Neutrophil (primary cell): Measurements from ENCODE around the gene CARM1.

Source experiments
- H3K27ac ChIP-seq: fragments of 200-600 bp; sonication (generic); 2 replicates; pipeline ENCODE4 v1.5.1; 2016; ENCODE audit warnings: mild to moderate bottlenecking, moderate library complexity
- H3K27me3 ChIP-seq: fragments of 200-600 bp; sonication (generic); 2 replicates; pipeline ENCODE4 v1.6.0; 2016; ENCODE audit warnings: mild to moderate bottlenecking
- H3K36me3 ChIP-seq: fragments of 200-600 bp; sonication (generic); 2 replicates; pipeline ENCODE4 v1.5.1; 2017
- H3K4me1 ChIP-seq, 2 experiments: fragments of 200-600 bp in 1 of 2; sonication (generic) in 1 of 2; 1 replicate in 1 of 2; 2 replicates in 1 of 2; pipeline versions ENCODE4 v1.5.1 to v1.6.1; 2013 to 2016; ENCODE audit warnings: low read depth in 1 of 2, low read length in 1 of 2, mild to moderate bottlenecking in 1 of 2, moderate library complexity in 1 of 2; ENCODE audit not compliant: control insufficient read depth in 1 of 2, insufficient read depth in 1 of 2
- H3K4me3 ChIP-seq, 2 experiments: fragments of 200-600 bp in 1 of 2; sonication (generic) in 1 of 2; 1 replicate in 1 of 2; 2 replicates in 1 of 2; pipeline ENCODE4 v1.5.1; 2013 to 2016; ENCODE audit warnings: low read depth in 1 of 2, low read length in 1 of 2, mild to moderate bottlenecking in 1 of 2, moderate library complexity in 1 of 2
- H3K9me3 ChIP-seq: fragments of 200-600 bp; sonication (generic); 2 replicates; pipeline ENCODE4 v1.5.1; 2016
- TF ChIP-seq, protein P1 (sequence below): fragments of 200-600 bp; sonication (generic); IDR thresholded peaks from 2 replicates; pipeline ENCODE4 v1.5.1; 2016; ENCODE audit warnings: antibody characterized with exemption

The CARM1 gene

GRCh38 chr19:10829967-10830366 lies 41.4 kb upstream of the CARM1 start:
- Histone ChIP-seq H3K4me1 (no peaks in the 10 kb centered on the region), H3K9me3 (no peaks in the 10 kb centered on the region), H3K27me3 (no peaks in the 10 kb centered on the region), H3K4me3 (no peak overlapping the region), H3K27ac (no peak overlapping the region), H3K36me3 (peaks cover 94% of the 10 kb centered on the region)
- TF ChIP-seq, protein P1, sequence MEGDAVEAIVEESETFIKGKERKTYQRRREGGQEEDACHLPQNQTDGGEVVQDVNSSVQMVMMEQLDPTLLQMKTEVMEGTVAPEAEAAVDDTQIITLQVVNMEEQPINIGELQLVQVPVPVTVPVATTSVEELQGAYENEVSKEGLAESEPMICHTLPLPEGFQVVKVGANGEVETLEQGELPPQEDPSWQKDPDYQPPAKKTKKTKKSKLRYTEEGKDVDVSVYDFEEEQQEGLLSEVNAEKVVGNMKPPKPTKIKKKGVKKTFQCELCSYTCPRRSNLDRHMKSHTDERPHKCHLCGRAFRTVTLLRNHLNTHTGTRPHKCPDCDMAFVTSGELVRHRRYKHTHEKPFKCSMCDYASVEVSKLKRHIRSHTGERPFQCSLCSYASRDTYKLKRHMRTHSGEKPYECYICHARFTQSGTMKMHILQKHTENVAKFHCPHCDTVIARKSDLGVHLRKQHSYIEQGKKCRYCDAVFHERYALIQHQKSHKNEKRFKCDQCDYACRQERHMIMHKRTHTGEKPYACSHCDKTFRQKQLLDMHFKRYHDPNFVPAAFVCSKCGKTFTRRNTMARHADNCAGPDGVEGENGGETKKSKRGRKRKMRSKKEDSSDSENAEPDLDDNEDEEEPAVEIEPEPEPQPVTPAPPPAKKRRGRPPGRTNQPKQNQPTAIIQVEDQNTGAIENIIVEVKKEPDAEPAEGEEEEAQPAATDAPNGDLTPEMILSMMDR: no peak

GRCh38 chr19:10830370-10830769 lies 41.0 kb upstream of the CARM1 start:
- H3K27ac ChIP-seq: peak overlapping the region; percentile 15
- no peak overlapping the region for H3K4me3 ChIP-seq
- peaks cover 94% of the 10 kb centered on the region for H3K36me3 ChIP-seq
- H3K27me3 ChIP-seq: no peaks in the 10 kb centered on the region
- no peaks in the 10 kb centered on the region for H3K9me3 ChIP-seq
- TF ChIP-seq, protein P1: no peak
- H3K4me1 ChIP-seq: peaks cover 0 to 3% of the 10 kb centered on the region in 2 experiments

DNA sequence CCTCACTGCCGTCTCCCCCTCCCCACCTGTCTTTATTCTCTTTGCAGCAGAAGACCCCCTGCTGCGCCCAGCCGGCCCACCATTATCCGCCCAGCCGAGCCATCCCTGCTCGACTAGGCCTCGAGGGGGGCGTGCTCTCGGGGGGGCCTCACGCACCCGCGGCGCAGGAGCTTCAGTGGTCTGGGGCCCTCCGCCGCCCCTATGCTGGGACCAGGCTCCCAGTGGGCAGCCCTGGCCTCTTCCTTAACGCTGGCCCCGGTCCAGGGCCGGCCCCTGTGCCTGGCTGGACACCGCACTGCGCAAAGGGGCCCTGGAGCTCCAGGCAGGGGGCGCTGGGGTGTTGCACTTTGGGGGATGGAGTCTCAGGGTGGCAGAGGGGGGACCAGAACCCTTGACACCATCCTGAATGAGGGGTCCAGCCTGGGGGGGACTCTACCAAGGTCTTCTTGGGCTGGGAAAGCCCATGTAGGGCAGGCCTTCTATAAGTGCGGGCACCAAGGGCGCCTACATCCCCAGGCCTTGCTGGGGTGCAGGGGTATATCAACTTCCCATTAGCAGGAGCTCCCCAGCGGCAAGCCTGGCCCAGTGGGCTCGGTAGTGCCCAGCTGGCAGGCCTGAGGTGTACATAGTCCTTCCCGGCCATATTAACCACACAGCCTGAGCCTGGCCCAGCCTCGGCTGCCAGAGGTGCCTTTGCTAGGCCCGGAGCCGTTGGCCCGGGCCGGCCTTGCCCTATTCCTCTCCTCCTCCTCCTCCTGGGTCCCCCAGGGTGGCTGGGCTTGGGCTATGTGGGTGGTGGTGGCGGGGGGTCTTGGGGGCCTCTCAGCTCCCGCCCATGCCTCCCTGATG lies 40.2 kb upstream of the CARM1 start:
- Histone ChIP-seq H3K27me3 (no peaks in the 10 kb centered on the region), H3K27ac (peak overlapping the region; percentile 48), H3K4me3 (no peak overlapping the region), H3K9me3 (no peaks in the 10 kb centered on the region), H3K36me3 (peaks cover 87% of the 10 kb centered on the region), H3K4me1 (peaks cover 0 to 6% of the 10 kb centered on the region in 2 experiments)
- TF ChIP-seq, protein P1: no peak

DNA sequence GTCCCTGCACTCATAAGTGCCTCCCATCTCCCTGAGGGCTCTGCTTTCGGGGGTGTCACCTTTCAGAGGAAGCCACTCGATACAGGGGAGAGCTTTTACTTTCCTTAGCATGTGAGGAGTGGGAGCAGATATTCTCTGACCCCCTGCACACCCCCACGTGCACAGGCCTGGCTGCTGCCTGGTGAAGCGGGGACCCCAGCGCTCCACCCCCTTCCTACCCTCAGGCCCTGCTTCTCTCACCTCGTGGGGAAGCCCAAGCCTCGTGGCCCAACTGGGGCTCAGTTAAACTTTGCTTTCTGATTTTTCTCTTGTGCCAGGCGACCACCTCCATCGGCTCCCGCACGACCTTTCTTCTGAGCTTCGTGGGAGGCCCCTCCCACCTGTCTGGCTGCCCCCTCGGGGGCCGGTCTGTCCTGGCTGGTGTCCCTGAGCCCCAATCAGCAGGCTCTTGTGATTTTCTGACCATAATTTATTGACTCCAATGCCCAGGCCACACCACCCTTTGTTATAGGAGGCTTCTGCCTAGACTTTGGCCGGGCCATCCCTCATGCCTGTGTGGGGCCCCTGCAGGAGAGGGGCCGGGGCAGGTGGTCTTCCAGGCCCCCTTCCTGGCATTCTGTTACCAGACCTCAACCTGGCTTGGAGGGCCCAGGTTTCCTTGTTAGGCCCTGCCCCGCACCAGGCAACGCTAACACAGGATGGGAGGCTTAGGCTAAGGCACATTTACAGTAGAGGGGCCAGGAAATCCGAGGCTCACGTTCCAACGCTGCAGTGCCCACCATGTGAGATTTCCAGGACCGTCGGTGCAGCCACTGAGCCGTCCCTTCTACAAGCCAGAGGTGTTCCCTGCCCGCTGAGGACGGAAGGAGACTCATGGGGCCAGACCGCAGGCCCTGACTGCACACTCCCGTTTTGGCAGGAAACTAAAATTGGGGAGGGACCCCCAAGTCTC lies 39.1 kb upstream of the CARM1 start:
- H3K36me3 ChIP-seq: peaks cover 76% of the 10 kb centered on the region

DNA sequence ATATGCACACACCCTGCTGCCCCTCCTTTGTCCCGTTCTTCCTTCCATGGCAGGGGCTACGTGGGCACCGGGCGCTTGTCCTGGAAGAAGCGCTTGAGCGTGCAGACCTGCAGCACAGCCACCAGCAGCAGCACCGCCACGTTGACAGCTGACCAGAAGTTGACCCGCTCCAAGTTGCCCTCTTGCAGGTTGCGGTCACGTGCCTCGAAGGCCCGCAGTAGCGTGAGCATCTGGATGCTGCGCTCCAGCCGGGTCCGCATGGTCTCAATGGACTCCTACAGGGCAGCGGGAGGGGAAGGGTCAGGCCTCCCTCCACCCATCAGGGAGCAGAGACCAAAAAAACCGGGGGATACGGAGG lies 38.4 kb upstream of the CARM1 start:
- Histone ChIP-seq H3K27me3 (no peaks in the 10 kb centered on the region), H3K36me3 (peaks cover 69% of the 10 kb centered on the region), H3K4me3 (no peak overlapping the region), H3K9me3 (no peaks in the 10 kb centered on the region), H3K4me1 (peaks cover 10 to 16% of the 10 kb centered on the region in 2 experiments), H3K27ac (peak overlapping the region; percentile 48)
- TF ChIP-seq, protein P1: no peak

More for the DNA sequence above, 39.1 kb upstream of the CARM1 start:
- no peak overlapping the region for H3K4me3 ChIP-seq
- H3K27me3 ChIP-seq: no peaks in the 10 kb centered on the region
- peaks cover 10 to 16% of the 10 kb centered on the region in 2 experiments for H3K4me1 ChIP-seq
- peak overlapping the region; percentile 48 for H3K27ac ChIP-seq
- H3K9me3 ChIP-seq: no peaks in the 10 kb centered on the region
- TF ChIP-seq, protein P1: no peak
